NB4 (cell line): ENCODE measurements around the gene SNAI1.

Source experiments
- MYC ChIP-seq: IDR thresholded peaks from 2 replicates; pipeline ENCODE4 v1.6.1; 2011; ENCODE audit warnings: low read depth, low read length
- POLR2A ChIP-seq: IDR thresholded peaks from 2 replicates; pipeline ENCODE4 v1.6.1; 2011; ENCODE audit warnings: mild to moderate bottlenecking; ENCODE audit not compliant: insufficient read length; ENCODE audit errors: extremely low read depth
- TF ChIP-seq, protein P1 (sequence below): IDR thresholded peaks from one replicate; pipeline ENCODE4 v1.5.1; 2012; ENCODE audit warnings: low read depth, low read length

DNA sequence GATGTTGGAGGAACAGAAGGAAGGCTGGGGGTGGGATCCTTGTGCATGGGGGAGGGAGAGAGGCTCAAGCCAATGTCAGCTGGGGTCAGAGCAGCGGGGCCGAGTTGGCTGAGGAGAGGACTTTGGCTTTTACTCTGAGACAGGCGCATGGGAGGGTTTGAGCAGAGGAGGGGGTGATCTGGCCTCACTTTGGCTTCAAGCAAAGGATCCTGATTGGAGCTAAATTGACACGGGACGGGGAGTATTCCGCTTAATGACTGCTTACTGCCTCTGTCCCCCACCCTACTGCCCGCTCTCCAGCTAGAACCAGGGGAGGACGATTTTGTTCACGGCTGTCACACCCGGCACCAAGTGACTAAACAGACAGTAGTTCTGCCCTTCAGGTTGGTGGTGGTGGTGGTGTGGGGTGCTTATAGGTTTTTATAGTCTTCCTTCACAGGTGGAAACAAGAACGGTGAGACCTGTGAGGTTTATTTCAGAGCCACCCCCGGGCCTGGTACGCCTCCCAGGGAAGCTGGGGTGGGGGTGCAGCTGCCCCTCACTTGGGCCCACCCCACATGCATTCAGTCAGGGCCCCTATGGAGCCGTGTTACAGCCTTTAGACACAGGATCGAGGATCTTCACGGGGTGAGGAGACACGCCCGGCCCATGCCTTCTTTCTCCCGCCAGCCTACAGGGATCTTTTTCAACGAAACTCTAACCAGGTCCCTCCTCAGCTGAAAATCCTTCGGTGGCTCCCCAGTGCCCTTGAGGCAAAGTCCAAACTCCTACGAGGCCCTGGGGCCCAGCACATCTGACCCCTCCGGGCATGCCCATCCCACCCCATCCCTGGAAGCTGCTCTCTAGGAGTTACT, 1.3 kb upstream of the SNAI1 start:
- TF ChIP-seq, protein P1, sequence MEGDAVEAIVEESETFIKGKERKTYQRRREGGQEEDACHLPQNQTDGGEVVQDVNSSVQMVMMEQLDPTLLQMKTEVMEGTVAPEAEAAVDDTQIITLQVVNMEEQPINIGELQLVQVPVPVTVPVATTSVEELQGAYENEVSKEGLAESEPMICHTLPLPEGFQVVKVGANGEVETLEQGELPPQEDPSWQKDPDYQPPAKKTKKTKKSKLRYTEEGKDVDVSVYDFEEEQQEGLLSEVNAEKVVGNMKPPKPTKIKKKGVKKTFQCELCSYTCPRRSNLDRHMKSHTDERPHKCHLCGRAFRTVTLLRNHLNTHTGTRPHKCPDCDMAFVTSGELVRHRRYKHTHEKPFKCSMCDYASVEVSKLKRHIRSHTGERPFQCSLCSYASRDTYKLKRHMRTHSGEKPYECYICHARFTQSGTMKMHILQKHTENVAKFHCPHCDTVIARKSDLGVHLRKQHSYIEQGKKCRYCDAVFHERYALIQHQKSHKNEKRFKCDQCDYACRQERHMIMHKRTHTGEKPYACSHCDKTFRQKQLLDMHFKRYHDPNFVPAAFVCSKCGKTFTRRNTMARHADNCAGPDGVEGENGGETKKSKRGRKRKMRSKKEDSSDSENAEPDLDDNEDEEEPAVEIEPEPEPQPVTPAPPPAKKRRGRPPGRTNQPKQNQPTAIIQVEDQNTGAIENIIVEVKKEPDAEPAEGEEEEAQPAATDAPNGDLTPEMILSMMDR: no peak
- no peak for TF ChIP-seq POLR2A
- no peak for TF ChIP-seq MYC
